Colonic mucosa (tissue), 4 donors: ENCODE data around the gene NACC2. TPM values are rescaled to one million over a fixed set of nuclear protein-coding genes. Genes with fewer than 3 reads are reported as not detected.
A peak's percentile ranks its signal among the peaks of the same experiment; 100 is the strongest.

Experiments used
- DNase-seq: peaks from one replicate; pipeline ENCODE4 v3.0.0-alpha.2; 2020
- H3K27ac ChIP-seq: fragments of 200-600 bp; one replicate; pipeline ENCODE4 v1.8.0; 2021
- H3K27me3 ChIP-seq: fragments of 200-600 bp; one replicate; pipeline ENCODE4 v1.8.0; 2021
- H3K36me3 ChIP-seq: fragments of 200-600 bp; one replicate; pipeline ENCODE4 v1.8.0; 2021
- H3K4me1 ChIP-seq: fragments of 200-600 bp; one replicate; pipeline ENCODE4 v1.8.0; 2021; ENCODE audit warnings: mild to moderate bottlenecking
- H3K4me3 ChIP-seq: fragments of 200-600 bp; one replicate; pipeline ENCODE4 v1.8.0; 2021
- H3K9ac ChIP-seq, 2 donors: one replicate each; pipeline ENCODE4 v1.7.0; 2013; ENCODE audit warnings: control low read depth in 2 of 2, low read depth in 2 of 2, low read length in 2 of 2
- H3K9me3 ChIP-seq: fragments of 200-600 bp; one replicate; pipeline ENCODE4 v1.8.0; 2021
- intact Hi-C: fragments of 100-400 bp; cut with DNase I; formaldehyde crosslinking; loops from one replicate; pipeline ENCODE4 v1.14.1; 2022
- total RNA-seq, 2 donors: library from RNA; stranded (reverse); fragmentation: NEBNext Ultra II Directional in 1 of 2; extraction: Animal tissue kit (Norgen Biotek cat#: 25700) in 1 of 2; gene quantifications; one replicate each; pipeline ENCODE4 v1.2.1, GENCODE V29; 2021
- TF ChIP-seq, protein P1 (sequence below): fragments of 200-600 bp; IDR thresholded peaks from one replicate; pipeline ENCODE4 v1.8.0; 2022; ENCODE audit warnings: antibody characterized with exemption, mild to moderate bottlenecking
- donor health status: healthy.
- donor health status: DM: no; HTN: no; CAD: no.
- donor health status: DM: no; HTN: no; CAD: no.

NACC2 gene
- total RNA-seq, 2 donors from 2014 or later, result 20.3 to 21.0 TPM

DNA sequence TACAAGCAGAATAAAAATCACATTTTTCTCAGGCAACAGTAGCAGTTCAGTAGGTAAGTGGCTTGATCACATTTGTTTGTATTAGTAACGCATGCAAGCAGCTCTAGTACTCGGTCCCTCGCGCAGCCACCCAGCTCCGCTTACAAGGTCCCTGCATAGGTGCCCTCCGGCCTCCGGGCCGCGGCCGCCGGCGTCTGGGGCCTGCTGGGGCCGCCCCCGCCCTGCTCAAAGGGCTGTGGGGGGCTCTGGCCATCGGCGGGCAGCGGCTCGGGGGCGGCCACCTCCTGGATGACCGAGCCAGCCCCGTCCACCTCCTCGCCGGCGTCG, 83.8 kb downstream of the NACC2 start:
- no peaks in the 10 kb centered on the region for H3K27me3 ChIP-seq
- intact Hi-C loops, result no loop called here
- H3K9ac ChIP-seq, result no peak overlapping the region
- no peaks in the 10 kb centered on the region for H3K36me3 ChIP-seq
- DNase-seq, result no peak
- TF ChIP-seq, protein P1, sequence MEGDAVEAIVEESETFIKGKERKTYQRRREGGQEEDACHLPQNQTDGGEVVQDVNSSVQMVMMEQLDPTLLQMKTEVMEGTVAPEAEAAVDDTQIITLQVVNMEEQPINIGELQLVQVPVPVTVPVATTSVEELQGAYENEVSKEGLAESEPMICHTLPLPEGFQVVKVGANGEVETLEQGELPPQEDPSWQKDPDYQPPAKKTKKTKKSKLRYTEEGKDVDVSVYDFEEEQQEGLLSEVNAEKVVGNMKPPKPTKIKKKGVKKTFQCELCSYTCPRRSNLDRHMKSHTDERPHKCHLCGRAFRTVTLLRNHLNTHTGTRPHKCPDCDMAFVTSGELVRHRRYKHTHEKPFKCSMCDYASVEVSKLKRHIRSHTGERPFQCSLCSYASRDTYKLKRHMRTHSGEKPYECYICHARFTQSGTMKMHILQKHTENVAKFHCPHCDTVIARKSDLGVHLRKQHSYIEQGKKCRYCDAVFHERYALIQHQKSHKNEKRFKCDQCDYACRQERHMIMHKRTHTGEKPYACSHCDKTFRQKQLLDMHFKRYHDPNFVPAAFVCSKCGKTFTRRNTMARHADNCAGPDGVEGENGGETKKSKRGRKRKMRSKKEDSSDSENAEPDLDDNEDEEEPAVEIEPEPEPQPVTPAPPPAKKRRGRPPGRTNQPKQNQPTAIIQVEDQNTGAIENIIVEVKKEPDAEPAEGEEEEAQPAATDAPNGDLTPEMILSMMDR, result no peak
- H3K4me1 ChIP-seq, result no peaks in the 10 kb centered on the region
- no peaks in the 10 kb centered on the region for H3K9me3 ChIP-seq
- H3K4me3 ChIP-seq, result no peak overlapping the region
- peak overlapping the region; percentile 36 for H3K27ac ChIP-seq

GRCh38 chr9:136010615-136011361, 84.3 kb downstream of the NACC2 start:
- intact Hi-C loops, result no loop called here
- Histone ChIP-seq H3K9ac (no peak overlapping the region), H3K4me3 (no peak overlapping the region), H3K9me3 (no peaks in the 10 kb centered on the region), H3K4me1 (no peaks in the 10 kb centered on the region), H3K27me3 (no peaks in the 10 kb centered on the region), H3K27ac (no peak overlapping the region), H3K36me3 (no peaks in the 10 kb centered on the region)
- no peak for DNase-seq
- TF ChIP-seq, protein P1, result no peak

DNA sequence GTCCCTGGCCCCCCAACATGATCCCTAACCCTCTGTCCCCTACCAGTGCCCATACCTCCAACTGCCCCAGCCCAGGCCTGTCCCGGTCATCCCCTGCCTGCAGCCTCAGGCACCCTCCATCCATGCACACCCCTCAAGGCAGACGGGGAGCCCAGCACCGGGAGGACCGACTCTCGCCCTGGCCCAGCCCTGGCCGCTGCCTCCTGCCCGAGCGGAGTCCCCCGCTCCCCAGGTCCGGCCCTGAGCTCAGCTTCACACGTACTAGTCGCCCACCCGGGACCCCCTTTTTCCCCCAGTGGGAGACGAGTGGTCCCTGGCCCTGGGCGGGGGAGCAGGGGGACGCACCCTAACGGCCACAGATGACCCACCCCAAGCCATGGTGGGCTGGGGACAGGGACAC, 84.9 kb downstream of the NACC2 start:
- H3K27ac ChIP-seq, result no peak overlapping the region
- TF ChIP-seq, protein P1, result no peak
- no peaks in the 10 kb centered on the region for H3K9me3 ChIP-seq
- H3K27me3 ChIP-seq, result no peaks in the 10 kb centered on the region
- no peak for DNase-seq
- H3K4me1 ChIP-seq, result no peaks in the 10 kb centered on the region
- no peak overlapping the region for H3K4me3 ChIP-seq
- no peak overlapping the region for H3K9ac ChIP-seq
- H3K36me3 ChIP-seq, result no peaks in the 10 kb centered on the region
- intact Hi-C loops, result no loop called here

- H3K36me3 ChIP-seq, result no peaks in the 10 kb centered on the region
Observed at GRCh38 chr9:136009516-136009915, 85.6 kb downstream of the NACC2 start.

DNA sequence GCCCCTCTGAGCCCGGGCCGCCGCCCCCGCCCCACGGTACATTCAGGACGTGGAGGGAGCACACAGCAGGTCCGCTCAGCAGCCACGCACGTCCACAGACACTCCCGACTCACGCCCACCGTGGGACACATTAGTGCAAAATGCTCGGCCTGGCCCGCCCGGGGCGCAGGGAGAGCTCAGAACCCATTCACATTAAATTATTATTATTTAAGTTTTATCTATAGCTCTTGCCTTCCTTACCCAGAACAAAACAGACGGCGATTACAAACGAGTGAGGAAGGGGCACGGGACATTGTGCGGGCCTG, 86.4 kb downstream of the NACC2 start:
- Histone ChIP-seq H3K36me3 (no peaks in the 10 kb centered on the region), H3K27ac (no peak overlapping the region), H3K9me3 (no peaks in the 10 kb centered on the region), H3K27me3 (no peaks in the 10 kb centered on the region), H3K9ac (no peak overlapping the region), H3K4me1 (no peaks in the 10 kb centered on the region), H3K4me3 (no peak overlapping the region)
- no peak for DNase-seq
- TF ChIP-seq, protein P1, result no peak
- intact Hi-C loops, result no loop called here

More at GRCh38 chr9:136009516-136009915, 85.6 kb downstream of the NACC2 start:
- intact Hi-C loops, result no loop called here
- Histone ChIP-seq H3K27me3 (no peaks in the 10 kb centered on the region), H3K4me1 (no peaks in the 10 kb centered on the region), H3K4me3 (no peak overlapping the region), H3K9ac (no peak overlapping the region), H3K9me3 (no peaks in the 10 kb centered on the region), H3K27ac (no peak overlapping the region)
- TF ChIP-seq, protein P1, result no peak
- no peak for DNase-seq
